CD4-positive, alpha-beta T cell treated with Interleukin-4 for 4 hours (primary cell): ENCODE data around the gene ATP9A.
A peak's percentile ranks its signal among the peaks of the same experiment; 100 is the strongest.

Source experiments
- DNase-seq: peaks from one replicate; pipeline ENCODE4 v3.0.0-alpha.2; 2020

The ATP9A gene

GRCh38 chr20:51720854-51721253 is 47.3 kb downstream of the ATP9A start:
- no peak for DNase-seq

DNA sequence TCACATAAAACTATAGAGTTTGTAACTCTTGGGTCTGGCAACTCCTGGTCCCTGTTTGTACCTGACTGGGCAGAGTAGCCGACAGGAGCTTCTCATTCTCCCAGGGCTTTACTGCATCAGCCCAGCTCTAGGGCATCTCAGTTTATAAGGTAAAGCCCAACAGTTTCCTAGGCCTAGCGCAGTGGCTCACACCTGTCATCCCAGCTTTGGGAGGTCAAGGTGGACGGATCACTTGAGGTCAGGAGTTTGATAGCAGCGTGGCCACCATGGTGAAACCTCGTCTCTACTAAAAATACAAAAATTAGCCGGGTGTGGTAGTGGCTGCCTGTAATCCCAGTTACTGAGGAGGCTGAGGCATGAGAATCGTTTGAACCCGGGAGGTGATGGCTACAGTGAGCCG is 47.8 kb downstream of the ATP9A start:
- DNase-seq: no peak

GRCh38 chr20:51715856-51716185 is 52.4 kb downstream of the ATP9A start:
- DNase-seq: no peak

DNA sequence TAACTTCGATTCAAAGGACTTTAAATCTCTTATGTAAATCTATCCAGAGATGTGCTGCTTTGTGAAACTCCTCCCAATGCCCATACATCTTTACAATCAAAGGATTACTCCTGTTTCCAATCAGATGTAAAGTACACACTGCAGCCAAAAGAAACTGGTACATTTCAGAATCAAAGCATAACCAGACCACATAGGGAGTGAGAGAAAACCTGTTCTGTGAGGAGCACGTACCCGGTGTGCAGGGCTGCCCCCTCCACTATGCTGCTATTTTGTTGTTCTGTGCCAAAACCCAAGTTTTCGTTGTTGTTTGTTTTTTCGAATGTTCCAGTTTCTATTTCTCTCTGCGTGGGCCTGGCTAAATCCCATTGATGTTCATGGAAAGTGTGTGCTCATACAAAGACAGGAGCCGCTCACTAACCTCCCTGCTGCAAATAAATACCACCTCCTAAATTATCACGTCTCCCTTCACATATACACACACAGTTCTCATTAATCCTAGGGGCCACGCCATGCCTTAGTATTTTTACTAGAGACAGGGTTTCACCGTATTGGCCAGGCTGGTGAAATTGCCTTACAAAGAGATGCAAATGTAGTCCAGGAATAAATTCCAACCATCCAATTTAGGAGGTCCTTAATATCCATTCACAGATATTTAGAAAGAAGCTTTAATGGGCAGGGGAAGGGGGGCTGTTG is 52.9 kb downstream of the ATP9A start:
- no peak for DNase-seq

- DNase-seq: no peak
These were observed 55.0 kb downstream of the ATP9A start for GRCh38 chr20:51713213-51713598.

DNA sequence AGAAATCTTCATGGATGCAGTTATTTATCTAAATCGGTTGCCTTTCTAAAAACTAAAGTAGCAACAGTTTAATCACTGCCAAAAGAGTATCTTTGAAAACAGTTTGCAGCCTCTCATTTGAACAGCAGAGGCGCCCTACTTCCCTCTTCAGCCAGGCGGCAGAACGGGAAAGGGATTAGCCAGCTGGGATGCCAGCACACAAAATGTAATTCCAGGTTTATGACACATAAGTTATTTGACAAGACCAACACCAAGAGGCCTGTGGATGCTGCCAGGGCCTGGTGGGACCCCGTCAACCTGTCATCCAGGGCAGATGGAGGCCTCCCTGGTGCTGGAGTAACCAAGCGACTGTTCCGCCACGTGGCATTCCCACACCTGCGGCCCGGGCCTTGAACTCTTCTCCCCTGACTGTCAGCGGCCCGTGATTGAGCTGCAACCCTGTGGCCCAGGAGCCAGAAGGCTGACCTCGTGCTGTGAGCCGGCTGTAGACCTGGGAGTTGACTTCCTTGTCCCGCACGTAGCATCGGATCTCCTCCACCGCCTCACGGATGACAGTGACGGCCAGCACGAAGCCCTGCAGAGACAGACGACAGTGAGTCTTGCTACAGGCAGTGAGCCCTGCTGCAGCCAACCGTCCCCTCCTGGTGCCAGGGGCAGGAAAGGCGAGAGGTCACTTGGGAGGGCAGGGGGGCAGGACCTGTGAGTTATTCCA is 55.5 kb downstream of the ATP9A start:
- DNase-seq: no peak

- DNase-seq: no peak
These were observed 56.8 kb downstream of the ATP9A start for GRCh38 chr20:51711426-51711825.

- DNase-seq: no peak
These were observed 57.8 kb downstream of the ATP9A start for GRCh38 chr20:51710361-51710894.

- DNase-seq: no peak
These were observed 62.8 kb downstream of the ATP9A start for GRCh38 chr20:51705400-51705799.

- DNase-seq: no peak
These were observed 64.5 kb downstream of the ATP9A start for GRCh38 chr20:51703400-51704287.

DNA sequence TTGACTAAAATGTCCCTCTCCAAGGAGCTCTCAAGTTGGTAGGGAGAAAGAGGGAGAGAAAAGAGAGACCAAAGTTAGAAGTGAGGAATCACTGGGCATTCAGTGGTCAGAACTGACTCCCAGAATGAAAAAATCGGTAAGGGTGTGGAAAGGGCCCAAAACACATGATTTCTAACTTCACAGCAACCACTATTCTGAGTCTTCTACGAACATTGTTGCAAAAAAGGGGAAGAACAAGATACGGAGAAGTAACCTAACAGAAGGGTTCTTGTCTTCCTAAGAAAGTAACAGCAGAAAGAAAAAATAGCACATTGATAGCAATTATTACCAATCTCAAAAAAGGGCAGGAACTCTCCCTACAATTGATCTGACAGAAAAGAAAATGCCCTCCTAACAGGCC is 65.6 kb downstream of the ATP9A start:
- DNase-seq: no peak

DNA sequence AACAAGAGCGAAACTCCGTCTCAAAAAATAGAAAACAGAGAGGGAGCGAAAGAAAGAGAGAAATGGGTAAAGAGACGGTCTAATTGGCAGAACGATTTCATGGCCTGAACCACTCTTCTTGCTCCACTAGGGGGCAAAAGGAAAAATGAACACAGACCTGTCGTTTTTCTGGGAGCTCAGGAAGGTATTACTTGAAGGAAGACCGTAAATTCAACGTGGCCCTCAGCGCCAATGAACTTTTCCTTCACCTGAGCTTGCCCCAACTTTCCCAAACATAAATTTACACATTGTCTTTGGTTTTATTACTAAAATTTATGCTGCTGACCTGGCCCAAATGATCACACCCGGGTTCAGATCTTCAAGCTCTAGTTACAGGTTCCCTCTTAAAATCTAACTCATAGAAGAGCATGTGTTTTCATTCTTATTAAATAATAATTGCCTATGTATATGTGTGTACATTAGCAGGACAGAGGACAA is 67.3 kb downstream of the ATP9A start:
- DNase-seq: peak; percentile 25

GRCh38 chr20:51698252-51698651 is 69.9 kb downstream of the ATP9A start:
- DNase-seq: no peak

DNA sequence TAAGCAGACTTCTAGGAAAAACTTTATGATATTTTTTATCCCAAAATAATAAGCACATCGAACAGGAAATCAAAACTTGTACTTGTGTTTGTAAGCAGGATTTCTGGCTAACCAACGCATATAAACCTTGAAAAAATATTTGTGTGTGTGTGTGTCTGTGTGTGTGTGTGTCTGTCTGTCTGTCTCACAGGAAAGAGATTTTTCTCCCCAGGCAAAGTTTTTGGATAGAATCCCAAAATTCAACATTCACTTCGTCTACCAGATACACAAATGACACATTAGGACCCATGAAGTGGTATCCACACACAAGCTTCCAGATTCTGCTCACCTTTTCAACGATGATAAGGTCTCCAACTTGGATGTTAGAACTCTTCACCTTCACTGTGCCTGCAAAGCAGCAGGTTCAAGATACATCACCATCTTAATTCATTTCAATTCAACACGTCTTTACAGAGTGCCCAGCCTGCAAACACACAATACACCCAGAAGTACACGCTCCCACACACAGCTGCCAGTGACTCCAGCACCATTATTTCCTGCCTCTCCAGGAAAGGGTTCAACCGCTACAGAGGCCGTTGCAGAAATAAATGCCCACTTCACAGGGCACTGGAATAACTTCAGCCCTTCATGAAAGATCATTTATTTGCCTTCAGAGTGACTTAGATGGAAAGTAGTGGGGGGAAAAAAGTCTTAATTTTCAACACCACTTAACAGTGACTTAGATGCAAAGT is 70.9 kb downstream of the ATP9A start:
- DNase-seq: no peak

DNA sequence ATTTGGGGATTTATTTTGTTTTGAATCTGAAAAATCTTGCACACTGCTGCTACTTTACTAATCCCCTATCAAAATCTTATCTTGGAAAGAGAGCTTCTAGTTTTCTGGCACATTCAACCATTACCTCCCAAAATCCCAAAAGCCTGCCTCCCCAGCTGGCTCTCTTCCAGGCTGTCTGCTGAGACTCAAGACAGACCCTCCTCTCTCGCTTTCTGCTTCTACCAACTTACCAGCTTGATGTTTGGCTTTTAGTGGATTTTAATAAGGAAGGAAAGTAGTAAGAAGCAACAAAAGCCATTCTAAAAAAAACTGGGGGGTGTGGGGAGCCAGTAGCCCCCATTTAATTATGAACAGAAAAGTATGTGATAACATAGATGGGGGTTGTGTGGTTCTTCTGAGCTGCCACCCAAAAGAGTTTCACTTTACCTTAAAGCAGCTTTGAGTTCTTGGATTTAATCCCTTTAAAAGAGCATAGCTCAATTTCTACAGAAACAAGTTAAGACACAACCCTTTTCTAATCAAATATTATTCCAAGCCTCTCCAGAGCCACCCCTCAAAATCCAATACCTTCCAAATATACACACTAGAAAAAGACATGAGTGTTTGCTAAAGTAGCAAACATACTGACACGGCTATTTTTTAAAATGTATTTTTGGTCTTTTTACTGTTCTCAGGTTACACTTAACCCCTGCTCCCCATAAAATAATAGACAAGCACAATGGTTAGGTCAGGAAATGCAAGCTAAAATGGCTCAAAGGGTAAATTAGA is 71.7 kb downstream of the ATP9A start:
- DNase-seq: no peak

DNA sequence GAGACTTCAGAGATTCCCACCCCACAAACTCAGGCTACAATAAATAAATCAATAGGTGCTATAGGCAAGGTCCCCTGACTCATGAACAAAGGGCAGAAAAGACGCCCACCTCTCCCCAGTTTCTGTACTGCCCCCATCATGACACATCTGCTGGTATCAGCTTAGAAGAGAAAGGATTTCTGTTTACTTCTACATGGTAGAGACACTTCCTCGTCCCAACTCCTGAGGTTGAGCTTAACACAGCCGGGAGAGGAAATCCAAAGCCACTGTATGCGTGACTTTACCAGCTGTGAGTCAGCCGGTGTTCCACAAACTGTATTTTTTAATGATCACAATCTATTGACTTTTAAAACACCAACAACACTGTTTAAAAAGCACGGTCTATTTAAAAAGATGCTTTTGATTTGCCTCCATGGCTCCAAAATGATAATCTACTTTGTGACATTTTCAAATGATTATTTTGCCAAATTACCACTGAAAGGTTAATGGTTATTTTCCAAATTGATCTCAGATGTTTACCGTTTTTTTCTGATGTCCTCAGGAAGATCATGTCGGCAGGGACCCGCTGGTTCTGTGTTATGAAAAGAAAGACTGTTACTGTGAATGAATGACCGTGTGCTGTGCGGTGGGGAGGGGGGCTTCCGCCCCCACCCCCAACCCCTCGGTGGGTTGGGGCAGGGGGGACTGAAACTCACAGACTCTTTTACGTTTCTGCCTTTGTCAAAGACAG is 72.5 kb downstream of the ATP9A start:
- no peak for DNase-seq

GRCh38 chr20:51692806-51693400 is 75.3 kb downstream of the ATP9A start:
- DNase-seq: no peak

- DNase-seq: no peak
These were observed 76.5 kb downstream of the ATP9A start for GRCh38 chr20:51691703-51692102.

- DNase-seq: no peak
These were observed 79.5 kb downstream of the ATP9A start for GRCh38 chr20:51688600-51689244.

DNA sequence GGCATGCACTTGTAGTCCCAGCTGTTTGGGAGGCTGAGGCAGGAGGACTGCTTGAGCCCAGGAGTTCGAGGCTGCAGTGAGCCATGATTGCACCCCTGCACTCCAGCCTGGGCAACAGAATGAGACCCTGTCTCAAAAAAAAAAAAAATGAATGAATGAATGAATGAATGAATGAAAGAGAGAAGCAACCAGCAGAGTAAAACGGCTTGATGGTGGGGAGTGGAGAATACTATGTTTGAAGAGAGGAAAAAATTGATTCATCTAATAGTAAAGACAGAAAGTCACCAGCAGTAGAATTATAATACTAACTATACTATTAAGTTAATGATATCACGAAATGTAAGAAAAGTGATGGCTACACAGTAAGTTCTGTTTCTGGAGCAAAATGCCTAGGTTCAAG is 80.6 kb downstream of the ATP9A start:
- no peak for DNase-seq
